ENCODE measurements around the gene PIGU.

PIGU gene

GRCh38 chr20:34573541-34574300 is 103.2 kb downstream of the PIGU start:
- in situ Hi-C loops (cut with MboI; ENCODE audit: low sequenced_read_pairs, unreplicated experiment): no loop called here
- DNase-seq (ENCODE audit: low spot score): no peak
- TF ChIP-seq CTCF (IDR thresholded peaks at IDR 0.05; ENCODE audit: borderline replicate concordance, control extremely low read depth, extremely low read depth, insufficient read depth, missing control alignments): no peak

DNA sequence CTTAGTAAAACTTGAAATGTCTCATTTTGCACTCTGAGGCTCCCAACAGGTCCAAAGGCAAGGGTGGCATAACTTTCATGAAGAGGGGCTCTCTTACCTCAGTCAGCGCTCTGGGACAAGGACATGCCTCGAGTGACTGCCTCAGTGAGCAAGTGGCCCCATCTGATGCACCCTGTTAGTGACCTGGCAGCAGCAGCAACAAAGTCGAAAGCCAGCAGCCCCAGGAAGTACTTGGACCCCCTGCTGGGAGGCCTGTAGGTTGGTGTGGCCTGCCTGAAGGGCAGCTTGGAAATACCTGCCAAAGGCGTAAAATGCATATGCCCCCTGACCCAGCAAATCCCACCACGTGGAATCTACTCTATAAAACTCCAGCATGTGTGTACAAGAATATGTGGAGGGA is 105.1 kb downstream of the PIGU start:
- TF ChIP-seq CTCF (IDR thresholded peaks at IDR 0.05; ENCODE audit: borderline replicate concordance, control extremely low read depth, extremely low read depth, insufficient read depth, missing control alignments): no peak
- in situ Hi-C loops (cut with MboI; ENCODE audit: low sequenced_read_pairs, unreplicated experiment): no loop called here
- no peak for DNase-seq (ENCODE audit: low spot score)

DNA sequence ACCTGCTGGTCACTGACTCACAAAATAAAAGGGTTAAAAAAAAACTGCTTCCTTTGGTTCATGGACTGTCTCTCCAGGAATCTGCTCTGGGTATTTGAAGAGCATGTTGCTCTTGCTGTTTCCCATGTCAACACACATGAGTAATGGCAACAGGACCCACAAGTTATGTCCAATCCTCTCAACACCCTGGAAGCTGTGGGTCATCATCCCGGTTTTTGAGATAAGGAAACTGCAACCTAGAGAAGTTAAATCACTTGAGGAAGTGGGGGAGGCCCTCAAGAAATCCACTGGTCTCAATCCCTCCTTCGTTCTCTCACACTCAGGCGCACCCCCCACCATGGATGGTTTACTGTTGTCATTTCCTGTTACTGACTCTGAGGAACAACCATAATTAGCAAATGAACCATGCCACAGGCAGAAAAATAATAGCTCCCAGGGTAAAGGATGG is 106.0 kb downstream of the PIGU start:
- no peak for DNase-seq (ENCODE audit: low spot score)
- TF ChIP-seq CTCF (IDR thresholded peaks at IDR 0.05; ENCODE audit: borderline replicate concordance, control extremely low read depth, extremely low read depth, insufficient read depth, missing control alignments): no peak
- in situ Hi-C loops (cut with MboI; ENCODE audit: low sequenced_read_pairs, unreplicated experiment): no loop called here

- TF ChIP-seq CTCF (IDR thresholded peaks at IDR 0.05; ENCODE audit: borderline replicate concordance, control extremely low read depth, extremely low read depth, insufficient read depth, missing control alignments): no peak
- in situ Hi-C loops (cut with MboI; ENCODE audit: low sequenced_read_pairs, unreplicated experiment): no loop called here
- DNase-seq (ENCODE audit: low spot score): no peak
Measured at GRCh38 chr20:34569598-34569997, 107.3 kb downstream of the PIGU start.

- no peak for TF ChIP-seq CTCF (IDR thresholded peaks at IDR 0.05; ENCODE audit: borderline replicate concordance, control extremely low read depth, extremely low read depth, insufficient read depth, missing control alignments)
- in situ Hi-C loops (cut with MboI; ENCODE audit: low sequenced_read_pairs, unreplicated experiment): no loop called here
- no peak for DNase-seq (ENCODE audit: low spot score)
Measured at GRCh38 chr20:34567892-34568865, 108.7 kb downstream of the PIGU start.

- no peak for DNase-seq (ENCODE audit: low spot score)
- TF ChIP-seq CTCF (IDR thresholded peaks at IDR 0.05; ENCODE audit: borderline replicate concordance, control extremely low read depth, extremely low read depth, insufficient read depth, missing control alignments): no peak
- in situ Hi-C loops (cut with MboI; ENCODE audit: low sequenced_read_pairs, unreplicated experiment): no loop called here
Measured at GRCh38 chr20:34566978-34567891, 109.7 kb downstream of the PIGU start.

All from GM13976 (cell line).